B cell (primary cell): ENCODE data around the gene SULT2B1. TPM values are rescaled to one million over a fixed set of nuclear protein-coding genes. Genes with fewer than 3 reads are reported as not detected.
"Not testable (repeated sequence)": the region's sequence is repeated elsewhere in the genome, so short reads cannot be mapped to it uniquely, and the experiment has no call there.

Source experiments
- ATAC-seq: fragments of 200-7000 bp; cut with Tn5 transposase; one replicate; pipeline ENCODE4 v1.10.0; 2021; ENCODE audit warnings: low read depth, mild to moderate bottlenecking, moderate number of reproducible peaks, moderate library complexity
- CTCF ChIA-PET: fragments of 350-600 bp; sonication (Branson Sonifier 250); formaldehyde crosslinking; loops from one replicate; lab custom pipeline; 2021; ENCODE audit warnings: antibody characterized with exemption, inconsistent platforms; lab: Charles Lee
- POLR2A ChIA-PET: fragments of 350-600 bp; sonication (Branson Sonifier 250); formaldehyde crosslinking; loops from one replicate; lab custom pipeline; 2021; ENCODE audit warnings: antibody characterized with exemption; lab: Charles Lee
- DNase-seq: peaks from one replicate; pipeline ENCODE4 v3.0.0; 2013
- H2AFZ ChIP-seq: 2 replicates; pipeline ENCODE4 v1.6.1; 2012; ENCODE audit warnings: mild to moderate bottlenecking, low read depth, low read length; ENCODE audit not compliant: insufficient read depth, poor library complexity, severe bottlenecking
- H3K27ac ChIP-seq, 2 donors: 1 replicate in 1 of 2; 2 replicates in 1 of 2; pipeline ENCODE4 v1.5.1; 2012 to 2013; ENCODE audit warnings: low read length in 2 of 2, mild to moderate bottlenecking in 2 of 2, moderate library complexity in 1 of 2
- H3K27me3 ChIP-seq, 4 experiments: fragments of 200-600 bp in 1 of 4; sonication (generic) in 1 of 4; replicated peaks in 1 of 4; 1 replicate in 2 of 4; 2 replicates in 2 of 4; pipeline versions ENCODE4 v1.6.1 to v1.7.0; 2013 to 2016; ENCODE audit warnings: low read length in 3 of 4, mild to moderate bottlenecking in 2 of 4, mixed read lengths in 1 of 4, moderate library complexity in 1 of 4; ENCODE audit not compliant: insufficient read depth in 4 of 4, control insufficient read depth in 3 of 4; ENCODE audit errors: control extremely low read depth in 1 of 4
- H3K36me3 ChIP-seq, 2 experiments: replicated peaks in 1 of 2; 1 replicate in 1 of 2; 2 replicates in 1 of 2; pipeline versions ENCODE4 v1.6.1 to v1.7.1; 2013; ENCODE audit warnings: low read length in 1 of 2; ENCODE audit not compliant: insufficient read depth in 2 of 2, control insufficient read depth in 1 of 2; ENCODE audit errors: control extremely low read depth in 1 of 2, extremely low read depth in 1 of 2
- H3K4me1 ChIP-seq, 2 donors: fragments of 200-600 bp in 1 of 2; sonication (generic) in 1 of 2; 1 replicate in 1 of 2; 2 replicates in 1 of 2; pipeline versions ENCODE4 v1.5.1 to v1.6.1; 2013 to 2017; ENCODE audit warnings: low read length in 2 of 2; ENCODE audit not compliant: control insufficient read depth in 2 of 2, insufficient read depth in 2 of 2
- H3K4me2 ChIP-seq: replicated peaks from 2 replicates; pipeline ENCODE3; 2012; ENCODE audit warnings: mild to moderate bottlenecking, low read depth, low read length; ENCODE audit not compliant: poor library complexity, severe bottlenecking
- H3K4me3 ChIP-seq, 5 experiments: fragments of 200-600 bp in 1 of 5; sonication (generic) in 1 of 5; 1 replicate in 3 of 5; 2 replicates in 2 of 5; pipeline versions ENCODE4 v1.5.1 to v1.7.0; 2011 to 2016; ENCODE audit warnings: low read length in 4 of 5, mild to moderate bottlenecking in 4 of 5, low read depth in 2 of 5, control low read depth in 1 of 5, moderate library complexity in 1 of 5; ENCODE audit not compliant: insufficient read depth in 1 of 5; ENCODE audit errors: control extremely low read depth in 1 of 5, extremely low read depth in 1 of 5
- H3K79me2 ChIP-seq: fragments of 200-600 bp; sonication (generic); one replicate; pipeline ENCODE4 v1.6.0; 2016; ENCODE audit warnings: low read length; ENCODE audit not compliant: control insufficient read depth, insufficient read depth
- H3K9ac ChIP-seq: fragments of 200-600 bp; sonication (generic); 2 replicates; pipeline ENCODE4 v1.6.1; 2017; ENCODE audit warnings: mild to moderate bottlenecking, low read length, moderate library complexity
- H3K9me3 ChIP-seq, 3 donors: one replicate each; pipeline versions ENCODE4 v1.6.1 to v1.7.1; 2013; ENCODE audit warnings: low read length in 2 of 3; ENCODE audit not compliant: control insufficient read depth in 2 of 3, insufficient read depth in 1 of 3; ENCODE audit errors: control extremely low read depth in 1 of 3
- H4K20me1 ChIP-seq: 2 replicates; pipeline ENCODE4 v1.6.0; 2012; ENCODE audit warnings: mild to moderate bottlenecking, low read length; ENCODE audit not compliant: insufficient read depth, control insufficient read depth, poor library complexity, severe bottlenecking
- H3K27ac Mint-ChIP-seq: one replicate; pipeline ENCODE4 v1.8.0; 2021; ENCODE audit warnings: mixed read lengths
- H3K27me3 Mint-ChIP-seq: one replicate; pipeline ENCODE4 v1.8.0; 2021; ENCODE audit warnings: mixed read lengths
- H3K4me1 Mint-ChIP-seq: one replicate; pipeline ENCODE4 v1.8.0; 2021; ENCODE audit warnings: mixed read lengths
- H3K4me3 Mint-ChIP-seq: one replicate; pipeline ENCODE4 v1.8.0; 2021; ENCODE audit warnings: mixed read lengths
- H3K9me3 Mint-ChIP-seq: one replicate; pipeline ENCODE4 v1.8.0; 2022; ENCODE audit warnings: mixed read lengths; ENCODE audit not compliant: insufficient read depth
- CTCF ChIP-seq: fragments of 200-600 bp; IDR thresholded peaks from one replicate; pipeline ENCODE4 v1.8.0; 2022; ENCODE audit warnings: antibody characterized with exemption, mild to moderate bottlenecking
- EZH2 ChIP-seq: IDR thresholded peaks from 2 replicates; pipeline ENCODE4 v1.6.1; 2012; ENCODE audit warnings: borderline replicate concordance, low read depth, mild to moderate bottlenecking, moderate library complexity, low read length; ENCODE audit not compliant: insufficient read depth, poor library complexity, severe bottlenecking
- WGBS: methylation state at CpG from one replicate; pipeline ENCODE4 v1.1.5; 2013; ENCODE audit warnings: missing lambda C conversion rate; ENCODE audit not compliant: insufficient coverage; 5-methylcytosine and 5-hydroxymethylcytosine counted together
- intact Hi-C: fragments of 100-400 bp; cut with micrococcal nuclease; formaldehyde crosslinking; loops from one replicate; pipeline ENCODE4 v1.10.0; 2022
- polyA plus RNA-seq: library from polyadenylated mRNA; depleted of rRNA; stranded (reverse); fragments of >200 nt; gene quantifications from 2 replicates; pipeline ENCODE4 v1.2.3, GENCODE V29; 2012
- total RNA-seq, 2 donors: library from RNA; stranded (reverse); fragments of 120-200 nt in 1 of 2; gene quantifications; 1 replicate in 1 of 2; 2 replicates in 1 of 2; pipeline versions ENCODE4 v1.2.3 to v1.2.4, GENCODE V29; 2013 to 2022

SULT2B1 gene
- total and polyA plus RNA-seq, 2 donors (not counting 1 experiment from before 2014, with no cell fraction given), result not detected

DNA sequence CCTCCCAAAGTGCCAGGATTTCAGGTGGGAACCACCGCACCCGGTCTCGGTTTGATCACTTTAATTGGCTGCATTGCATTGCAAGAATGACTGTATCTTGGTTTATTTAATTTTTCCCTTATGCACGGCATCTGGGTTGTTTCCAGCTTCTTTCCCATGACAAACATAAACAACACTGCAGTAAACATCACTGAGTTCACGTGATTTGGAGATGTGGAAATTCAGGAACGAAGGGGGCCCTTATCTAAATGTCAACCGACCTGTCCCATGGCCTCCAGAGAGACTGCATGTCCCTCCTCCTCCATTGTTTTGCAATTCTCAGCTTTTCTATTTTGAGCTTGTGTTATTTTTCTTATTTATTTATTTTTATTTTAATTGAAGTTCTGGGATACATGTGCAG lies 14.4 kb upstream of the SULT2B1 start:
- Histone ChIP-seq H3K27me3 (no peaks in the 10 kb centered on the region), H3K4me3 (no peak overlapping the region), H3K4me1 (no peaks in the 10 kb centered on the region), H3K36me3 (no peaks in the 10 kb centered on the region), H3K79me2 (no peaks in the 10 kb centered on the region), H4K20me1 (no peaks in the 10 kb centered on the region), H3K9me3 (no peaks in the 10 kb centered on the region), H3K9ac (no peak overlapping the region), H2AFZ (no peak overlapping the region), H3K27ac (no peak overlapping the region), H3K4me2 (no peak overlapping the region)
- DNase-seq, result no peak
- WGBS, result no CpG with 5 or more reads among the region's 7 CpGs
- H3K4me1 Mint-ChIP-seq, result no peaks in the 10 kb centered on the region
- H3K27ac Mint-ChIP-seq, result no peak overlapping the region
- ATAC-seq, result no peak
- peaks cover 4% of the 10 kb centered on the region for H3K27me3 Mint-ChIP-seq
- intact Hi-C loops, result no loop called here
- TF ChIP-seq CTCF (no peak), EZH2 (no peak)
- H3K4me3 Mint-ChIP-seq, result no peak overlapping the region
- CTCF ChIA-PET, result interaction anchor here (0.6 kb wide), 1 partner anchor 29 kb away, joined by 3 read pairs; no protein-coding TSS in a partner anchor
- no peaks in the 10 kb centered on the region for H3K9me3 Mint-ChIP-seq
- POLR2A ChIA-PET, result no interaction called here

DNA sequence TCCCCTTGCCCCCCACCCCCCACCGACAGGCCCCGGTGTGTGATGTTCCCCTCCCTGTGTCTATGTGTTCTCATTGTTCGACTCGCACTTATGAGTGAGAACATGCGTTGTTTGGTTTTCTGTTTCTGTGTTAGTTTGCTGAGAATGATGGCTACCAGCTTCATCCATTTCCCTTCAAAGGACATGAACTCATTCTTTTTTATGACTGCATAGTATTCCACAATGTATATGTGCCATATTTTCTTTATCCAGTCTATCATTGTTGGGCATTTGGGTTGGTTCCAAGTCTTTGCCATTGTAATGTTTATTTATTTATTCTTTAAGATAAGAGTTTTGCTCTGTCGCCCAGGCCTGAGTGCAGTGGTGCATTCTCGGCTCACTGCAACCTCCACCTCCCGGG lies 13.9 kb upstream of the SULT2B1 start:
- ATAC-seq, POLR2A ChIA-PET, H3K27me3 Mint-ChIP-seq, H3K4me2 ChIP-seq, H3K27ac ChIP-seq, H3K4me3 ChIP-seq, H3K27me3 ChIP-seq, H3K9ac ChIP-seq, intact Hi-C loops, H2AFZ ChIP-seq, H3K4me1 Mint-ChIP-seq, H3K27ac Mint-ChIP-seq, H3K9me3 ChIP-seq, H3K4me1 ChIP-seq, H3K79me2 ChIP-seq, H3K4me3 Mint-ChIP-seq, H3K9me3 Mint-ChIP-seq, H3K36me3 ChIP-seq, H4K20me1 ChIP-seq, DNase-seq: not testable (repeated sequence)
- CTCF ChIA-PET, result interaction anchor here (0.6 kb wide), 1 partner anchor 28 kb away, joined by 3 read pairs; no protein-coding TSS in a partner anchor
- WGBS, result 100% methylated on average over 3 of the region's 8 CpGs
